Transverse colon (tissue), 4 donors: Measurements from ENCODE around the gene TSC22D3.

Source experiments
- CTCF ChIP-seq, 5 experiments: fragments of 200-600 bp in 3 of 5; fragments of 450-650 bp in 2 of 5; sonication (generic) in 3 of 5; IDR thresholded peaks; 1 replicate in 2 of 5; 2 replicates in 3 of 5; pipeline ENCODE4 v1.5.1; 2016 to 2017; ENCODE audit warnings: antibody characterized with exemption in 5 of 5, inconsistent platforms in 3 of 5, mild to moderate bottlenecking in 2 of 5, moderate library complexity in 1 of 5
- EP300 ChIP-seq: sonication (generic); formaldehyde crosslinking; IDR thresholded peaks from one replicate; pipeline ENCODE4 v1.6.1; 2017; ENCODE audit warnings: antibody characterized with exemption, low read depth
- POLR2A ChIP-seq: fragments of 450-650 bp; IDR thresholded peaks from one replicate; pipeline ENCODE4 v1.6.1; 2016; ENCODE audit warnings: antibody characterized with exemption, mild to moderate bottlenecking, moderate library complexity
- POLR2AphosphoS5 ChIP-seq, 3 donors: sonication (generic); formaldehyde crosslinking; IDR thresholded peaks; one replicate each; pipeline ENCODE4 v1.6.1; 2016; ENCODE audit warnings: antibody characterized with exemption in 3 of 3

- TF ChIP-seq CTCF (IDR thresholded peaks at IDR 0.05) (no peak), POLR2A (no peak), POLR2AphosphoS5 (IDR thresholded peaks at IDR 0.05) (no peak), EP300 (no peak)
Measured at GRCh38 chrX:107773206-107773605, 2.4 kb downstream of the TSC22D3 start.
